WTC11 (cell line): ENCODE measurements around the gene CCDC68. TPM values are rescaled to one million over a fixed set of nuclear protein-coding genes. Genes with fewer than 3 reads are reported as not detected.

ENCODE experiments used
- ATAC-seq: fragments of 200-7000 bp; cut with Tn5 transposase; 2 replicates; pipeline ENCODE4 v1.10.0; 2021; ENCODE audit warnings: mild to moderate bottlenecking, moderate library complexity
- CTCF ChIA-PET: fragments of 300-600 bp; sonication (Branson Sonifier 250); formaldehyde crosslinking; loops from one replicate; lab custom pipeline; 2021; ENCODE audit warnings: antibody characterized with exemption; lab: Charles Lee
- POLR2A ChIA-PET: fragments of 350-600 bp; sonication (Branson Sonifier 250); formaldehyde crosslinking; loops from one replicate; lab custom pipeline; 2021; ENCODE audit warnings: antibody characterized with exemption; lab: Charles Lee
- DNase-seq: peaks from one replicate; pipeline ENCODE4 v3.0.0; 2021; ENCODE audit warnings: low spot score
- H3K27ac Mint-ChIP-seq: 2 replicates; pipeline ENCODE4 v1.8.0; 2021; ENCODE audit warnings: mixed read lengths
- H3K27me3 Mint-ChIP-seq: 2 replicates; pipeline ENCODE4 v1.8.0; 2021; ENCODE audit warnings: low read depth, mild to moderate bottlenecking, moderate library complexity, mixed read lengths
- H3K36me3 Mint-ChIP-seq: 2 replicates; pipeline ENCODE4 v1.8.0; 2021; ENCODE audit warnings: mixed read lengths
- H3K4me1 Mint-ChIP-seq: 2 replicates; pipeline ENCODE4 v1.8.0; 2022; ENCODE audit warnings: mixed read lengths
- H3K4me3 Mint-ChIP-seq: 2 replicates; pipeline ENCODE4 v1.8.0; 2021; ENCODE audit warnings: mild to moderate bottlenecking, moderate library complexity, mixed read lengths
- H3K9me3 Mint-ChIP-seq: 2 replicates; pipeline ENCODE4 v1.8.0; 2021; ENCODE audit warnings: mixed read lengths
- ATF1 ChIP-seq: sonication (generic); formaldehyde crosslinking; IDR thresholded peaks from 2 replicates; pipeline ENCODE4 v1.8.1; 2023; ENCODE audit warnings: mild to moderate bottlenecking, moderate library complexity, missing genetic modification reagents
- ESRRA ChIP-seq: sonication (generic); formaldehyde crosslinking; IDR thresholded peaks from 2 replicates; pipeline ENCODE4 v1.8.1; 2022; ENCODE audit warnings: mild to moderate bottlenecking, missing genetic modification reagents, borderline replicate concordance
- FOXP1 ChIP-seq: sonication (generic); formaldehyde crosslinking; IDR thresholded peaks from 2 replicates; pipeline ENCODE4 v1.8.0; 2022; ENCODE audit warnings: missing genetic modification reagents, mild to moderate bottlenecking, moderate library complexity, borderline replicate concordance
- GABPB1 ChIP-seq: sonication (generic); formaldehyde crosslinking; IDR thresholded peaks from 2 replicates; pipeline ENCODE4 v1.8.1; 2023; ENCODE audit warnings: mild to moderate bottlenecking, missing genetic modification reagents
- GRHL2 ChIP-seq: fragments of 250-450 bp; sonication (Bioruptor Pico); IDR thresholded peaks from 2 replicates; pipeline ENCODE4 v1.8.0; 2022; ENCODE audit warnings: mild to moderate bottlenecking, moderate library complexity; ENCODE audit not compliant: insufficient replicate concordance, severe bottlenecking
- GTF2I ChIP-seq: fragments of 250-450 bp; sonication (Bioruptor Pico); conservative IDR thresholded peaks from 2 replicates; pipeline ENCODE4 v1.4.0; 2021; ENCODE audit warnings: mild to moderate bottlenecking
- HMGXB4 ChIP-seq: sonication (generic); formaldehyde crosslinking; IDR thresholded peaks from 2 replicates; pipeline ENCODE4 v1.8.1; 2023; ENCODE audit warnings: mild to moderate bottlenecking, moderate library complexity, missing genetic modification reagents
- JAZF1 ChIP-seq: fragments of 250-450 bp; sonication (Bioruptor Pico); IDR thresholded peaks from 2 replicates; pipeline ENCODE4 v1.9.0; 2021; ENCODE audit warnings: moderate library complexity, mild to moderate bottlenecking, inconsistent platforms
- MXD4 ChIP-seq: fragments of 250-450 bp; sonication (Bioruptor Pico); IDR thresholded peaks from 2 replicates; pipeline ENCODE4 v1.8.0; 2021; ENCODE audit warnings: mild to moderate bottlenecking, moderate library complexity, borderline replicate concordance
- NFATC4 ChIP-seq: fragments of 250-450 bp; sonication (Bioruptor Pico); IDR thresholded peaks from 2 replicates; pipeline ENCODE4 v1.9.0; 2021; ENCODE audit warnings: mild to moderate bottlenecking
- NFYB ChIP-seq: sonication (generic); formaldehyde crosslinking; conservative IDR thresholded peaks from 2 replicates; pipeline ENCODE4 v1.8.0; 2022; ENCODE audit warnings: low read depth, missing genetic modification reagents
- PRDM15 ChIP-seq: sonication (generic); formaldehyde crosslinking; IDR thresholded peaks from 2 replicates; pipeline ENCODE4 v1.8.0; 2022; ENCODE audit warnings: missing genetic modification reagents
- PRRX2 ChIP-seq: fragments of 250-450 bp; sonication (Bioruptor Pico); IDR thresholded peaks from 2 replicates; pipeline ENCODE4 v1.8.0; 2021; ENCODE audit warnings: mild to moderate bottlenecking
- SOX15 ChIP-seq: fragments of 250-450 bp; sonication (Bioruptor Pico); IDR thresholded peaks from 2 replicates; pipeline ENCODE4 v1.9.0; 2021; ENCODE audit warnings: mild to moderate bottlenecking
- TCF7 ChIP-seq: sonication (generic); formaldehyde crosslinking; IDR thresholded peaks from 2 replicates; pipeline ENCODE4 v1.8.0; 2022; ENCODE audit warnings: mild to moderate bottlenecking, low read depth, missing genetic modification reagents, moderate library complexity
- TEAD1 ChIP-seq: sonication (generic); formaldehyde crosslinking; IDR thresholded peaks from 2 replicates; pipeline ENCODE4 v1.8.0; 2022; ENCODE audit warnings: mild to moderate bottlenecking, missing genetic modification reagents
- ZBTB21 ChIP-seq: sonication (generic); formaldehyde crosslinking; IDR thresholded peaks from 2 replicates; pipeline ENCODE4 v1.8.1; 2023; ENCODE audit warnings: mild to moderate bottlenecking, missing genetic modification reagents, borderline replicate concordance
- ZNF219 ChIP-seq: sonication (generic); formaldehyde crosslinking; IDR thresholded peaks from 2 replicates; pipeline ENCODE4 v1.8.0; 2023; ENCODE audit warnings: missing genetic modification reagents, mild to moderate bottlenecking, borderline replicate concordance
- ZNF281 ChIP-seq: sonication (generic); formaldehyde crosslinking; IDR thresholded peaks from 2 replicates; pipeline ENCODE4 v1.8.0; 2023; ENCODE audit warnings: mild to moderate bottlenecking, missing genetic modification reagents
- ZNF317 ChIP-seq: sonication (generic); formaldehyde crosslinking; IDR thresholded peaks from 2 replicates; pipeline ENCODE4 v1.8.1; 2023; ENCODE audit warnings: low read depth, mild to moderate bottlenecking, moderate library complexity, missing genetic modification reagents, borderline replicate concordance
- ZSCAN18 ChIP-seq: fragments of 250-450 bp; sonication (Bioruptor Pico); IDR thresholded peaks from 2 replicates; pipeline ENCODE4 v2.1.2; 2022; ENCODE audit warnings: mild to moderate bottlenecking, moderate library complexity
- total RNA-seq: library from RNA; stranded (reverse); gene quantifications from 3 replicates; pipeline ENCODE4 v1.2.3, GENCODE V29; 2021

CCDC68 gene
- total RNA-seq, 1 experiment from 2014 or later, result 0.92 TPM

GRCh38 chr18:54938506-54938905 is 20.8 kb downstream of the CCDC68 start:
- DNase-seq, result no peak
- Mint-ChIP-seq H3K36me3 (no peaks in the 10 kb centered on the region), H3K9me3 (no peaks in the 10 kb centered on the region), H3K4me1 (no peaks in the 10 kb centered on the region), H3K27ac (no peak overlapping the region), H3K4me3 (no peak overlapping the region), H3K27me3 (no peaks in the 10 kb centered on the region)
- TF ChIP-seq ZNF219 (CRISPR knock-in tag), result no peak
- TF ChIP-seq PRDM15, result no peak
- no peak for TF ChIP-seq TEAD1 (CRISPR knock-in tag)
- no peak for TF ChIP-seq FOXP1 (CRISPR knock-in tag)
- TF ChIP-seq ATF1 (CRISPR knock-in tag), result no peak
- TF ChIP-seq JAZF1, result no peak
- no peak for TF ChIP-seq NFYB (CRISPR knock-in tag)
- ATAC-seq, result no peak
- CTCF ChIA-PET, result no interaction called here
- POLR2A ChIA-PET, result no interaction called here

GRCh38 chr18:54932472-54932871 is 26.8 kb downstream of the CCDC68 start:
- TF ChIP-seq HMGXB4 (CRISPR knock-in tag) (no peak), ZNF281 (no peak), ESRRA (CRISPR knock-in tag) (no peak), ZNF317 (CRISPR knock-in tag) (no peak)
- CTCF ChIA-PET, result no interaction called here
- POLR2A ChIA-PET, result no interaction called here

GRCh38 chr18:54931152-54931551 is 28.1 kb downstream of the CCDC68 start:
- no peak overlapping the region for H3K27ac Mint-ChIP-seq
- H3K36me3 Mint-ChIP-seq, result no peaks in the 10 kb centered on the region
- ChIA-PET CTCF (interaction anchor here (0.6 to 1.4 kb wide), 2 partner anchors 91 to 252 kb away, joined by 3 to 4 read pairs; no protein-coding TSS in a partner anchor), POLR2A (no interaction called here)
- peak; percentile 72 for ATAC-seq
- no peak overlapping the region for H3K4me3 Mint-ChIP-seq
- DNase-seq, result no peak
- H3K4me1 Mint-ChIP-seq, result no peaks in the 10 kb centered on the region
- no peaks in the 10 kb centered on the region for H3K9me3 Mint-ChIP-seq
- H3K27me3 Mint-ChIP-seq, result no peaks in the 10 kb centered on the region
- no peak for TF ChIP-seq GRHL2 (CRISPR knock-in tag)
- TF ChIP-seq MXD4 (CRISPR knock-in tag), result no peak
- no peak for TF ChIP-seq SOX15 (CRISPR knock-in tag)
- no peak for TF ChIP-seq GABPB1 (CRISPR knock-in tag)
- no peak for TF ChIP-seq ZNF281
- TF ChIP-seq PRRX2 (CRISPR knock-in tag), result no peak
- TF ChIP-seq ZBTB21 (CRISPR knock-in tag), result no peak
- TF ChIP-seq ZSCAN18 (CRISPR knock-in tag), result no peak
- TF ChIP-seq TCF7 (CRISPR knock-in tag), result no peak
- no peak for TF ChIP-seq NFATC4 (CRISPR knock-in tag)
- no peak for TF ChIP-seq GTF2I (CRISPR knock-in tag)

More at GRCh38 chr18:54932472-54932871, 26.8 kb downstream of the CCDC68 start:
- no peaks in the 10 kb centered on the region for H3K36me3 Mint-ChIP-seq
- H3K9me3 Mint-ChIP-seq, result no peaks in the 10 kb centered on the region
- ATAC-seq (no peak), DNase-seq (no peak)
- H3K4me3 Mint-ChIP-seq, result no peak overlapping the region
- no peaks in the 10 kb centered on the region for H3K27me3 Mint-ChIP-seq
- H3K27ac Mint-ChIP-seq, result no peak overlapping the region
- H3K4me1 Mint-ChIP-seq, result no peaks in the 10 kb centered on the region
